Measurements from ENCODE around the gene GRB10. TPM values are rescaled to one million over a fixed set of nuclear protein-coding genes. Genes with fewer than 3 reads are reported as not detected.

Gene GRB10
- total RNA-seq, 4 donors from 2014 or later, result 28.5 to 58.0 (median 53.0) TPM

GRCh38 chr7:50714857-50715256 lies 67.8 kb downstream of the GRB10 start:
- Histone ChIP-seq H3K9me3 (no peaks in the 10 kb centered on the region), H3K36me3 (no peaks in the 10 kb centered on the region), H3K4me3 (no peak overlapping the region), H3K27ac (no peak overlapping the region), H3K27me3 (no peaks in the 10 kb centered on the region), H3K4me1 (peaks cover 0 to 63% (median 23%) of the 10 kb centered on the region in 3 donors)
- no peak for ATAC-seq
- WGBS, 2 donors (ENCODE audit: low coverage in 1 of 2), result 83% methylated on average over 4 of the region's 4 CpGs; no CpG with 5 or more reads in 1 of the 2 donors
- TF ChIP-seq POLR2AphosphoS5 (IDR thresholded peaks at IDR 0.05) (no peak), CTCF (IDR thresholded peaks at IDR 0.05) (no peak), EP300 (IDR thresholded peaks at IDR 0.05) (no peak), POLR2A (IDR thresholded peaks at IDR 0.05) (no peak)

- ATAC-seq, result no peak
- no peak overlapping the region for H3K4me3 ChIP-seq
- WGBS, 2 donors (ENCODE audit: low coverage in 1 of 2), result 69 to 84% methylated on average over 4 to 5 of the region's 5 CpGs
- H3K27ac ChIP-seq, result peak overlapping the region in 2 of 4 donors; percentile 12 to 62
- H3K27me3 ChIP-seq, result no peaks in the 10 kb centered on the region
- no peaks in the 10 kb centered on the region for H3K9me3 ChIP-seq
- H3K4me1 ChIP-seq, result peaks cover 0 to 68% (median 23%) of the 10 kb centered on the region in 3 donors
- no peaks in the 10 kb centered on the region for H3K36me3 ChIP-seq
- TF ChIP-seq POLR2A (IDR thresholded peaks at IDR 0.05), result no peak
- no peak for TF ChIP-seq CTCF (IDR thresholded peaks at IDR 0.05)
- no peak for TF ChIP-seq EP300 (IDR thresholded peaks at IDR 0.05)
- no peak for TF ChIP-seq POLR2AphosphoS5 (IDR thresholded peaks at IDR 0.05)
Observed at GRCh38 chr7:50713123-50713965, 69.4 kb downstream of the GRB10 start.

- WGBS, 2 donors (ENCODE audit: low coverage in 1 of 2), result 19 to 33% methylated on average over 3 of the region's 3 CpGs
- Histone ChIP-seq H3K4me1 (peaks cover 0 to 69% (median 25%) of the 10 kb centered on the region in 3 donors), H3K36me3 (no peaks in the 10 kb centered on the region), H3K4me3 (no peak overlapping the region), H3K27me3 (no peaks in the 10 kb centered on the region), H3K9me3 (no peaks in the 10 kb centered on the region), H3K27ac (peak overlapping the region in 3 of 4 donors; percentile 12 to 62 (median 35))
- TF ChIP-seq POLR2AphosphoS5 (IDR thresholded peaks at IDR 0.05), result no peak
- TF ChIP-seq CTCF (IDR thresholded peaks at IDR 0.05), result no peak
- no peak for TF ChIP-seq POLR2A (IDR thresholded peaks at IDR 0.05)
- TF ChIP-seq EP300 (IDR thresholded peaks at IDR 0.05), result no peak
- no peak for ATAC-seq
Observed at GRCh38 chr7:50712252-50713122, 70.2 kb downstream of the GRB10 start.

- peak; percentile 15 for ATAC-seq
- Histone ChIP-seq H3K9me3 (no peaks in the 10 kb centered on the region), H3K4me1 (peaks cover 0 to 72% (median 35%) of the 10 kb centered on the region in 3 donors), H3K36me3 (no peaks in the 10 kb centered on the region), H3K4me3 (no peak overlapping the region), H3K27ac (peak overlapping the region in 2 of 4 donors; percentile 0 to 12), H3K27me3 (no peaks in the 10 kb centered on the region)
- TF ChIP-seq CTCF (IDR thresholded peaks at IDR 0.05) (no peak), POLR2AphosphoS5 (IDR thresholded peaks at IDR 0.05) (no peak), EP300 (IDR thresholded peaks at IDR 0.05) (no peak), POLR2A (IDR thresholded peaks at IDR 0.05) (no peak)
- 63 to 74% methylated on average over 4 to 11 of the region's 14 CpGs for WGBS, 2 donors (ENCODE audit: low coverage in 1 of 2)
Observed at GRCh38 chr7:50711271-50712175, 71.2 kb downstream of the GRB10 start.

Data from gastroesophageal sphincter (tissue), 4 donors.